ENCODE results near the gene MACF1. TPM values are rescaled to one million over a fixed set of nuclear protein-coding genes. Genes with fewer than 3 reads are reported as not detected.

MACF1 gene
- total RNA-seq, 1 experiment from 2014 or later = 6.2 TPM

DNA sequence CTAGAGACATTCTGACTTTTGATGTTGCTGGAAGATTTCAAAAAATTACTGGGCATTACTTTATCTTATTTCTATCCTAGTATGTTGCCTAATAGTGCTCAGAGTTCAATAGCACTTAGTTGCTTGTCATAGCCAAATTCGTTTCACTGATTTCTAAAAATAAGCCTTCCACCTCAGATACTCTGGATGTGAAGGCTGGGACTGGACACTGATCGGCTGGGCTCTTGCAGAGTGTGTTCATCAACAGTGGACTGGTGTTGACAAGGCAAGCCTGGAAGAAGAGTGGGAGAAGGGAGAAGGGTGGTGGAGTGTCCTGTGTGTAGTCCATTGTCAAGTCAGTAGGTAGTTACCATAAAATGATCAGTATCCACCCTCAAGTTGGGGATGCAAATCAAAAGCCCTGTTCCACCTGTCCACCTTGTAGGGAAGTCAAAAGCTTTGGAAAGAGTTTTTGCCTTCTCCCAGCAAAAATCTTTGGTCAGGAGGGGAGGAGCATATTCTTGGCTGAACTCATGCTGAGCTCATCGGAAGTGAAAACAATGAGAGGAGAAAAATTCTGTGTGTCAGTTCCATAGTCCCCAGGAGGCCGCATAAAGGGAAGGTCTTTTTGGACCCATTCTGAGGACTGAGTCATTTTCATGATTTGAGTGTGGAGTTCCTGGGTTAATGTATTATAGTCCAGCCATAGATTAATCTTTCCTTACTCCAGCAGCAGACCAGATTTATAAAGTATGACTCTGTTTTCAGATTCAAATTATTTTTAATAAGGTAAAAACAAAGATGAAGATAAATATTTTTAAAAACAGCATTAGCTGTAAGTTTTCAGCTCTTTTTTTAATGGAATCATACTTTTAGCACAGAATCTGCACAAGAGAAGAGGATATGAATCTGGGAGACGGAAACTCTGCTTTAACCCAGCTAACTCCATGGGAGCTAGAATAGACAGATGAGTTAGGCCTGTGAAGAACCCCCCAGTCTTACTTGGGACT lies 187.5 kb downstream of the MACF1 start:
- Histone ChIP-seq H3K27me3 (ENCODE audit: low read length) (0 out of 2 replicates have a peak, but pooled peaks cover 4% of the 10 kb centered on the region), H3K4me2 (ENCODE audit: low read depth, low read length, poor library complexity, severe bottlenecking) (no peak overlapping the region), H3K79me2 (ENCODE audit: low read length) (no peaks in the 10 kb centered on the region), H4K20me1 (ENCODE audit: insufficient read depth, low read depth, low read length) (no peaks in the 10 kb centered on the region), H3K9me3 (ENCODE audit: low read length) (no peaks in the 10 kb centered on the region), H3K4me3 (ENCODE audit: low read length) (no peak overlapping the region), H3K9ac (ENCODE audit: low read length) (no peak overlapping the region), H3K27ac (ENCODE audit: low read length) (no peak overlapping the region), H2AFZ (ENCODE audit: low read length) (no peak overlapping the region), H3K36me3 (ENCODE audit: insufficient read depth, low read length) (no peaks in the 10 kb centered on the region), H3K4me1 (ENCODE audit: low read length) (no peaks in the 10 kb centered on the region), H3K9me2 (replicated peaks; ENCODE audit: insufficient read depth, low read length) (no peaks in the 10 kb centered on the region)
- no peak for DNase-seq

DNA sequence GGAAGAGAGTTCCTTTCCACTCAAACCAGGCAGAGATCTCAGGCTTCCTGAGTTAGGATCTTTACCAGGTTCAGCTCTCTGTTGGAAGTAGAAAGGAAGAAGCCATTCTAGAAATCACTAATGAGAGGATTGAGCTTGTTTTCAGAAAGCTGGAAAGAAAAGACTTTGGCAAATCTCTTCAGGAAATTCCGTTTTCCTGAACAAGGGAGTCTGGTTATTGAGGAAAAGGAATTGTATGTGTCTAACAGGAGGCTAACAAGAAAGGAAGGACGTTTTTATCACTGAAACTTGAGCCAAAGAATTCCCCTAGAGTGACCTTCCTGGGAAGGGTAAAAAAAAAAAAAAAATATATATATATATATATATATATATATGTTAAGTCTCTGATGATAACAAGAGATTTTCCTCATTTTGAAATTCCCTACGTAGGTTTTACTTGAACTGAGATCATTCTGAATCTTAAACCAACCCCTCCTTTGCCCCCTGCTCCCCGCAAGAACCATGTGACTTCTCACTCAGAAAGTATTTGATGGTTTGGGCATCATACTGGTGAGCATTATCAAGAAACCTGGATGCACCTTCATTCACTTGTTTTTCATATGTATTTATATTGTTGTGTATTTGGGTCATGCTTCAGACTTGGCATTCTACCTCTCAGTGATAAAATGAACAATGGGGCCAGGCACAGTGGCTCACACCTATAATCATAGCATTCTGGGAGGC lies 188.5 kb downstream of the MACF1 start:
- H3K9me2 ChIP-seq (replicated peaks; ENCODE audit: insufficient read depth, low read length) = no peaks in the 10 kb centered on the region
- no peak for DNase-seq
- H3K4me1 ChIP-seq (ENCODE audit: low read length) = no peaks in the 10 kb centered on the region
- no peaks in the 10 kb centered on the region for H3K9me3 ChIP-seq (ENCODE audit: low read length)
- H3K27me3 ChIP-seq (ENCODE audit: low read length) = 0 out of 2 replicates have a peak, but pooled peaks cover 4% of the 10 kb centered on the region
- H3K4me3 ChIP-seq (ENCODE audit: low read length) = no peak overlapping the region
- H4K20me1 ChIP-seq (ENCODE audit: insufficient read depth, low read depth, low read length) = no peaks in the 10 kb centered on the region
- H3K27ac ChIP-seq (ENCODE audit: low read length) = no peak overlapping the region
- no peaks in the 10 kb centered on the region for H3K79me2 ChIP-seq (ENCODE audit: low read length)
- H2AFZ ChIP-seq (ENCODE audit: low read length) = no peak overlapping the region
- H3K36me3 ChIP-seq (ENCODE audit: insufficient read depth, low read length) = no peaks in the 10 kb centered on the region
- H3K4me2 ChIP-seq (ENCODE audit: low read depth, low read length, poor library complexity, severe bottlenecking) = no peak overlapping the region
- no peak overlapping the region for H3K9ac ChIP-seq (ENCODE audit: low read length)

GRCh38 chr1:39393645-39394044 lies 189.2 kb downstream of the MACF1 start:
- H3K4me2 ChIP-seq (ENCODE audit: low read depth, low read length, poor library complexity, severe bottlenecking) = no peak overlapping the region
- H3K36me3 ChIP-seq (ENCODE audit: insufficient read depth, low read length) = no peaks in the 10 kb centered on the region
- no peak for DNase-seq
- H2AFZ ChIP-seq (ENCODE audit: low read length) = no peak overlapping the region
- H3K4me3 ChIP-seq (ENCODE audit: low read length) = no peak overlapping the region
- no peaks in the 10 kb centered on the region for H4K20me1 ChIP-seq (ENCODE audit: insufficient read depth, low read depth, low read length)
- no peaks in the 10 kb centered on the region for H3K9me2 ChIP-seq (replicated peaks; ENCODE audit: insufficient read depth, low read length)
- 0 out of 2 replicates have a peak, but pooled peaks cover 4% of the 10 kb centered on the region for H3K27me3 ChIP-seq (ENCODE audit: low read length)
- H3K4me1 ChIP-seq (ENCODE audit: low read length) = no peaks in the 10 kb centered on the region
- H3K9ac ChIP-seq (ENCODE audit: low read length) = no peak overlapping the region
- no peaks in the 10 kb centered on the region for H3K79me2 ChIP-seq (ENCODE audit: low read length)
- no peaks in the 10 kb centered on the region for H3K9me3 ChIP-seq (ENCODE audit: low read length)
- H3K27ac ChIP-seq (ENCODE audit: low read length) = no peak overlapping the region

DNA sequence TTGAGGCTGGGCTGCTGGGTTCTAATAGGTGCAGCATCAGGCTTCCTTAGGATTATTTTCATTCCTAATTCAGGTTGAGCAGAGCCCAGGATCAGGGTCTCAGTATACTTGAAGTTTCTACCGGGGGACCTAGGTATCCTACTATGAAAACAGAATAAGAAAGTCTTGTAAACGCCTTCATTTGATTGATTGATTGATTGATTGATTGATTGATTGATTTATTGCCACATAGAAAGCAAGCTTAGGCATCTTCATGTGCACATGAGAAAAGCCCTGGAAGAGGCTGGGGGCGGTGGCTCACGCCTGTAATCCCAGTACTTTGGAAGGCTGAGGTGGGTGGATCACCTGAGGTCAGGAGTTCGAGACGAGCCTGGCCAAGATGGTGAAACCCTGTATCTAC lies 189.6 kb downstream of the MACF1 start:
- Histone ChIP-seq H3K4me3 (ENCODE audit: low read length) (no peak overlapping the region), H3K4me1 (ENCODE audit: low read length) (no peaks in the 10 kb centered on the region), H3K9me2 (replicated peaks; ENCODE audit: insufficient read depth, low read length) (no peaks in the 10 kb centered on the region), H3K27me3 (ENCODE audit: low read length) (0 out of 2 replicates have a peak, but pooled peaks cover 4% of the 10 kb centered on the region), H3K36me3 (ENCODE audit: insufficient read depth, low read length) (no peaks in the 10 kb centered on the region), H2AFZ (ENCODE audit: low read length) (no peak overlapping the region), H3K27ac (ENCODE audit: low read length) (no peak overlapping the region), H3K9ac (ENCODE audit: low read length) (no peak overlapping the region), H3K79me2 (ENCODE audit: low read length) (no peaks in the 10 kb centered on the region), H4K20me1 (ENCODE audit: insufficient read depth, low read depth, low read length) (no peaks in the 10 kb centered on the region), H3K4me2 (ENCODE audit: low read depth, low read length, poor library complexity, severe bottlenecking) (no peak overlapping the region), H3K9me3 (ENCODE audit: low read length) (no peaks in the 10 kb centered on the region)
- no peak for DNase-seq

DNA sequence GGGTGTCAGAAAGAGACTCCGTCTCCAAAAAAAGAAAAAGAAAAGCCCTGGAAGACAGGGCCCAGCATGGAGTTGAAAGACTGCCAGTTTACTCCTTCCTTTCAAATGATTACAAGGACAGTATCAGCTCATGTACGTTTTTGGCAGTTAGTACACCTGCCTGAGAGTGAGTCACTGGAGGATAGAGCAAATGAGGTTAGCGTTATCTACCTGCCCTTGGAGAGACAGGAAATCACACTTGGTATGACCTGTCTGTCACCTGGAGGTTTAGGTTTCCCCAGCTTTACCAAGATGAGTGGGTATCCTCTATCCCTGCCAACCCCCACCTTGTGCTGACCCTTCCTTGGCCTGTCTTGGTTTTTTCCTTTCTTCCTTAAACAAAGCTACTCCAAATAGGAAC lies 190.1 kb downstream of the MACF1 start:
- Histone ChIP-seq H4K20me1 (ENCODE audit: insufficient read depth, low read depth, low read length) (no peaks in the 10 kb centered on the region), H3K4me3 (ENCODE audit: low read length) (no peak overlapping the region), H3K9ac (ENCODE audit: low read length) (no peak overlapping the region), H3K9me3 (ENCODE audit: low read length) (no peaks in the 10 kb centered on the region), H3K9me2 (replicated peaks; ENCODE audit: insufficient read depth, low read length) (no peaks in the 10 kb centered on the region), H3K36me3 (ENCODE audit: insufficient read depth, low read length) (no peaks in the 10 kb centered on the region), H3K27ac (ENCODE audit: low read length) (no peak overlapping the region), H3K79me2 (ENCODE audit: low read length) (no peaks in the 10 kb centered on the region), H2AFZ (ENCODE audit: low read length) (no peak overlapping the region), H3K4me1 (ENCODE audit: low read length) (no peaks in the 10 kb centered on the region), H3K27me3 (ENCODE audit: low read length) (0 out of 2 replicates have a peak, but pooled peaks cover 4% of the 10 kb centered on the region), H3K4me2 (ENCODE audit: low read depth, low read length, poor library complexity, severe bottlenecking) (no peak overlapping the region)
- DNase-seq = no peak

DNA sequence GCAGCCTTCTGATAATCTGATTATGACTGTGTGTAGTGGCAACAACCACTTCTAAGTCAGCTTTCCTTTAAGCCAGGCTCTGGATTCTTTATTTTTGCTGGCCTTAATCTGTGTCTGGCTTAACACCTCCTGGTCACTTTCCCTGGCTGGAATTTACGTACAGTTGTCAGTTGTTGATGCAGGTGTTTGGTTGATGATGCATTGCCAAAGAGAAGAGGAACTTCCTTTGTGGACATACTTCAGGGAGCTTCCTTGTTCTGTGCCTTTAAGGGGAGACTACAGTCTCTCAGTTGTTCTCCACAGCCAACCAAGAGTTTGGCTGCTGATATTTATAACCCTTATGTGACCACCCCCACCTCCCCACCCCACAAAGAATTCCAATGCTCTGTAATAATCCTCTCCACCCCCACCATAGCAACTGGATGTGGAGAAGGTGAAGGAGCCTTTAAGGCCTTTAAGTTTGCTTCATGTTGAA lies 190.9 kb downstream of the MACF1 start:
- no peaks in the 10 kb centered on the region for H3K36me3 ChIP-seq (ENCODE audit: insufficient read depth, low read length)
- H2AFZ ChIP-seq (ENCODE audit: low read length) = no peak overlapping the region
- no peak for DNase-seq
- no peak overlapping the region for H3K4me3 ChIP-seq (ENCODE audit: low read length)
- H3K27ac ChIP-seq (ENCODE audit: low read length) = no peak overlapping the region
- H3K9me3 ChIP-seq (ENCODE audit: low read length) = no peaks in the 10 kb centered on the region
- no peak overlapping the region for H3K9ac ChIP-seq (ENCODE audit: low read length)
- H3K9me2 ChIP-seq (replicated peaks; ENCODE audit: insufficient read depth, low read length) = no peaks in the 10 kb centered on the region
- H3K27me3 ChIP-seq (ENCODE audit: low read length) = 0 out of 2 replicates have a peak, but pooled peaks cover 4% of the 10 kb centered on the region
- no peaks in the 10 kb centered on the region for H3K79me2 ChIP-seq (ENCODE audit: low read length)
- no peaks in the 10 kb centered on the region for H3K4me1 ChIP-seq (ENCODE audit: low read length)
- no peaks in the 10 kb centered on the region for H4K20me1 ChIP-seq (ENCODE audit: insufficient read depth, low read depth, low read length)
- H3K4me2 ChIP-seq (ENCODE audit: low read depth, low read length, poor library complexity, severe bottlenecking) = no peak overlapping the region

- Histone ChIP-seq H3K4me1 (ENCODE audit: low read length) (no peaks in the 10 kb centered on the region), H3K9me3 (ENCODE audit: low read length) (no peaks in the 10 kb centered on the region), H3K9ac (ENCODE audit: low read length) (no peak overlapping the region), H3K36me3 (ENCODE audit: insufficient read depth, low read length) (no peaks in the 10 kb centered on the region), H3K4me2 (ENCODE audit: low read depth, low read length, poor library complexity, severe bottlenecking) (no peak overlapping the region), H3K9me2 (replicated peaks; ENCODE audit: insufficient read depth, low read length) (no peaks in the 10 kb centered on the region), H3K27ac (ENCODE audit: low read length) (no peak overlapping the region), H2AFZ (ENCODE audit: low read length) (no peak overlapping the region), H3K79me2 (ENCODE audit: low read length) (no peaks in the 10 kb centered on the region), H3K27me3 (ENCODE audit: low read length) (0 out of 2 replicates have a peak, but pooled peaks cover 3% of the 10 kb centered on the region), H3K4me3 (ENCODE audit: low read length) (no peak overlapping the region), H4K20me1 (ENCODE audit: insufficient read depth, low read depth, low read length) (no peaks in the 10 kb centered on the region)
- no peak for DNase-seq
Measured at GRCh38 chr1:39396671-39397070, 192.2 kb downstream of the MACF1 start.

DNA sequence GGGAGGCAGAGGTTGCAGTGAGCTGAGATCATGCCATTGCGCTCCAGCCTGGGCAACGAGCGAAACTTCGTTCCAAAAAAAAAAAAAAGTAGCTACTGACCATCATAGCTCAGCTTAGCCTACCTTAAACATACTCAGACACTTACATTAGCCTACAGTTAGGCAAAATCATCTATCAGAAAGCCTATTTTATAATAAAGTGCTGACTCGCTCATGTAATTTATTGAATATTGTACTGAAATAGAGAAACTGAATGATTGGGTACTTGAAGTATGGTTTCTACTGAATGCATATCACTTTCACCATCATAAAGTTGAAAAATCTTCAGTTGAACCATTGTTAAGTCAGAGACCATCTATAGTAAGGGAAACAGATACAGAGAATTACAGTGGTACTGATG lies 193.0 kb downstream of the MACF1 start:
- Histone ChIP-seq H3K4me2 (ENCODE audit: low read depth, low read length, poor library complexity, severe bottlenecking) (no peak overlapping the region), H3K9ac (ENCODE audit: low read length) (no peak overlapping the region), H3K27me3 (ENCODE audit: low read length) (no peaks in the 10 kb centered on the region)

More for the DNA sequence above, 193.0 kb downstream of the MACF1 start:
- Histone ChIP-seq H2AFZ (ENCODE audit: low read length) (no peak overlapping the region), H3K27ac (ENCODE audit: low read length) (no peak overlapping the region), H3K4me1 (ENCODE audit: low read length) (no peaks in the 10 kb centered on the region), H3K79me2 (ENCODE audit: low read length) (no peaks in the 10 kb centered on the region), H4K20me1 (ENCODE audit: insufficient read depth, low read depth, low read length) (no peaks in the 10 kb centered on the region), H3K9me3 (ENCODE audit: low read length) (no peaks in the 10 kb centered on the region), H3K9me2 (replicated peaks; ENCODE audit: insufficient read depth, low read length) (no peaks in the 10 kb centered on the region), H3K4me3 (ENCODE audit: low read length) (no peak overlapping the region), H3K36me3 (ENCODE audit: insufficient read depth, low read length) (no peaks in the 10 kb centered on the region)
- DNase-seq = no peak

All from Karpas-422 (cell line).